HG02870 (cell line): ENCODE measurements around the gene GOSR1.
"Not testable (repeated sequence)": the region's sequence is repeated elsewhere in the genome, so short reads cannot be mapped to it uniquely, and the experiment has no call there.

ENCODE experiments used
- ATAC-seq: cut with Tn5 transposase; IDR thresholded peaks from one replicate; pipeline ENCODE4 v1.9.1; 2021; ENCODE audit warnings: mild to moderate bottlenecking, moderate library complexity; ENCODE audit not compliant: unreplicated experiment

Gene GOSR1

GRCh38 chr17:30477083-30477773 lies at the start of gene GOSR1:
Gene GOSR1, plus strand, starts transcription at chr17:30477408. Its CDS starts 26 bp downstream, at chr17:30477434.
- peak; percentile 90 for ATAC-seq

- ATAC-seq, result no peak
Observed at GRCh38 chr17:30427611-30428010, 49.6 kb upstream of the GOSR1 start.

- no peak for ATAC-seq
Observed at GRCh38 chr17:30429155-30429554, 48.1 kb upstream of the GOSR1 start.

- no peak for ATAC-seq
Observed at GRCh38 chr17:30433514-30433913, 43.7 kb upstream of the GOSR1 start.

- ATAC-seq, result no peak
Observed at GRCh38 chr17:30436729-30437128, 40.5 kb upstream of the GOSR1 start.

GRCh38 chr17:30443721-30444120 lies 33.5 kb upstream of the GOSR1 start:
- no peak for ATAC-seq

GRCh38 chr17:30446640-30447039 lies 30.6 kb upstream of the GOSR1 start:
- ATAC-seq, result not testable (repeated sequence)

GRCh38 chr17:30449480-30449879 lies 27.7 kb upstream of the GOSR1 start:
- no peak for ATAC-seq

GRCh38 chr17:30450125-30451027 lies 26.8 kb upstream of the GOSR1 start:
- ATAC-seq, result no peak

- no peak for ATAC-seq
Observed at GRCh38 chr17:30454635-30455034, 22.6 kb upstream of the GOSR1 start.

GRCh38 chr17:30458371-30458770 lies 18.8 kb upstream of the GOSR1 start:
- no peak for ATAC-seq

- not testable (repeated sequence) for ATAC-seq
Observed at GRCh38 chr17:30458797-30459413, 18.3 kb upstream of the GOSR1 start.

- no peak for ATAC-seq
Observed at GRCh38 chr17:30468465-30468864, 8.7 kb upstream of the GOSR1 start.

- ATAC-seq, result no peak
Observed at GRCh38 chr17:30472238-30472890, 4.8 kb upstream of the GOSR1 start.

GRCh38 chr17:30475206-30475605 lies 2.0 kb upstream of the GOSR1 start:
- ATAC-seq, result no peak

GRCh38 chr17:30476726-30477082 lies 504 bp upstream of the GOSR1 start:
- ATAC-seq, result peak; percentile 13

GRCh38 chr17:30477774-30478115 lies 537 bp downstream of the GOSR1 start:
- ATAC-seq, result no peak

- no peak for ATAC-seq
Observed at GRCh38 chr17:30482555-30482954, 5.3 kb downstream of the GOSR1 start.

GRCh38 chr17:30483159-30483558 lies 6.0 kb downstream of the GOSR1 start:
- ATAC-seq, result no peak

GRCh38 chr17:30493780-30494179 lies 16.6 kb downstream of the GOSR1 start:
- ATAC-seq, result no peak

GRCh38 chr17:30495586-30495985 lies 18.4 kb downstream of the GOSR1 start:
- no peak for ATAC-seq
